HuH-7 (cell line): ENCODE results near the gene DAGLA.
A peak's percentile ranks its signal among the peaks of the same experiment; 100 is the strongest.

Experiments used
- DNase-seq: peaks from one replicate; pipeline ENCODE4 v3.0.0; 2011; ENCODE audit warnings: low spot score

Gene DAGLA

DNA sequence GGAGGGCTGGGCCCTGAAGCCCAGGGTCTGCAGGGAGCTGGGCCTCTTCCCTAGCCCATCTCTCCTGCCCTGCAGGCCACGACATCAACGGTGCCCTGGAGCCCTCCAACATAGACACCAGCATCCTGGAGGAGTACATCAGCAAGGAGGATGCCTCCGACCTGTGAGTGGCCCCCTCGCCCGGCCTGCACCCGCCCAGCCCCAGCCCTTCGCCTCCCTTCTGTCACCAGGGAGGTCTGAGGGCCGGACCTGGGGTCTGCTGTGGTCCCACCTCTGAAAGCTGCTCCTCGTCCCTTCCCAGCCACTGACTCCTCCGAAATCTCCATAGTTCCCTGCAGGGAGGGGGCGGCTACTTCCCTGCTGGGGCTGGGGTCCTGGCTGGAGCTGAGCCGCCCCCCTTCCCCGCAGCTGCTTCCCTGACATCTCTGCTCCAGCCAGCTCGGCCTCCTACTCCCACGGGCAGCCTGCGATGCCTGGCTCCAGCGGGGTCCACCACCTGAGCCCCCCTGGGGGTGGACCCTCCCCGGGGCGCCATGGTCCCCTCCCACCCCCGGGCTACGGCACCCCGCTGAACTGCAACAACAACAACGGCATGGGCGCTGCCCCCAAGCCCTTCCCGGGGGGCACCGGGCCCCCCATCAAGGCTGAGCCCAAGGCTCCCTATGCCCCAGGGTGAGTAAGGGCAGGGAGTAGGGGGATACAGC lies 85.5 kb downstream of the DAGLA start:
- DNase-seq, result no peak

DNA sequence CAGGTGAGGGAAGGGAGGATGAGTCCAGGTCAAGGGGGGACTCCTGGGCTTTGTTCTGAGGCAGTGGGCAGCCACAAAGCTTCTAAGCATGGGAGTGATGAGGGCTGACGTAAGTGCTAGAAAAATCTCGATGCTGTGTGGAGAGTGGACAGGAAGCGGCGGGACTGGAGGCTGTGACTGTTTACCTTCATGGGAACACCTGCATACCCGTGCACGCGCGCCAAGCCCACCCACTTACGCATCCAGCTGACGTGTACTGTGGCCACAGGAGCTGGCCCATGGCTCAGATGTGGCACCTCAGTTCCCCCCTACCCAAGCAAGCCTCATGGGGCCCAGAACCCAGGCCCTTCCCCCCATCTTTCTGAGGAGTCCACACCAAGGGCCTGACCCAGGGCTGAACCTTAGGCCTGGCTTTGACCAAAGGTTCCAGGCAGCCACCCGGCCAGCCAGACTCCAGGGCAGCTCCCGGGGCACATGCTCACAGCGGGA lies 86.2 kb downstream of the DAGLA start:
- DNase-seq, result no peak

DNA sequence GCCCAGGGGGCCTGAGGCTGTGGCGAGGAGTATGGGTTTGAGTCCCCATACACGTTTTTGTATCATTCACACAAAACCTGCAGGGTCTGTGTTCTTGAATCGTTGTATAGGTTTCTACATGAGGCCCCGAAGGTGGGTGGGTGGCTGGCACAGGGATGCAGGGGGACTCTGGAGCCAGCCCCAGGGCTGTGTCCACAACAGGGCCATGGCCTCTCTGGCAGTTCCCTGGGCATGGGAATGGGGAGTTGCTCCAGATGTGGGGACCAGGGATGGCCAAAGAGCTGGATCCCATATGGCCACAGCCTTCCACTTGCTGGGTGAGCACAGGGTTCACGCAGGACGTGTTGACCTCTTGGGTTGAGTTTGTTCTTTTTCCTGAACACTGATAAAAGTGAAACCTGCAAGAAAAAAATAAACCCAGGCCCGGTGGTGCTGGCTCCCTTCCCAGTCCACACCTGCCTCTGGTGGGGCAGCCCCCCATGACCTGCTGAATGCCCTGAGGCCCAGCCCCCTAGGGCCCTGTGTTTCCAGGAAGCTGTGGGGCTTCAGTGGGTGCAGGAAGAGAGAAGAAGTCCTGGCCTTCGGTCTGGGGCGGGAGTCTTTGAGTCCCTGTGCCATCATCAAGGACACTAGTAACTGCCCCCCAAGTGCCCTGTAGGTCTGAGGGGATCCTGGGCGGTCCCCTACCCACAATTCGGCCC lies 88.3 kb downstream of the DAGLA start:
- no peak for DNase-seq

DNA sequence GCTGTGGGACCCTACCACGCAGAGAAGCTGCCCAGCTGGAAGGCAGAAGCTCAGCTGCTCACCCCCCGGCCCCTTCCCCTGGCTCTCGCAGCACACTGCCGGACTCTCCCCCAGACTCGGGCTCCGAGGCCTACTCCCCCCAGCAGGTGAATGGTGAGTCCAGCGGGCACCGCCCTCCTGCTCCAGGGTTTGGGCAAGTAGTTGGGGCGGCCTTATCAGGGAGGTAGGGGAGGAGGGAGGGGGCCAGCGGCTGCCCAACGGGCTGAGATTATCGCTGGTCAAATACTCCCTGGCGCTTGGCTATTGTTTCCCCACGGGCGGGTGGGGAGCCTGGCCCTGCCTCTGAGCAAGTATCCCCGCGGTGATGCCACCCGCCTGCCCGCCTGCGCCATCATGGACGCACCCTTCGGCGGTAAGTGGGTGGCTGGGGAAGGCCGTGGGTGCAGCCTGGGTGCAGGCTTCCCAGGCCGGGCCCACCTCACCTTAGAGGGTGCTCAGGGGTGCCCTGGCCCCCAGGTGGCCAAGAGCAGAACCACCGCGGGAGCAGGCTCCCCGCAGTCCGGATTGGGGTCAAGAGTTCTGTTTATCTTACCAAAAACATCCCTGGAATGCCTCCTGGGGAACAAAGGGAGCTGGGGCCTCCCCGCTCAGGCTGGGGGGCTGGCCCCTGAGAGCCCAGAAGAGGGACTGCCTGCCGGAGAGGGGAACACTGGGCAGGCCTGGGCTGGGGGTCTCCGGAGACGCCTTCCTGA lies 89.2 kb downstream of the DAGLA start:
- peak; percentile 77 for DNase-seq

DNA sequence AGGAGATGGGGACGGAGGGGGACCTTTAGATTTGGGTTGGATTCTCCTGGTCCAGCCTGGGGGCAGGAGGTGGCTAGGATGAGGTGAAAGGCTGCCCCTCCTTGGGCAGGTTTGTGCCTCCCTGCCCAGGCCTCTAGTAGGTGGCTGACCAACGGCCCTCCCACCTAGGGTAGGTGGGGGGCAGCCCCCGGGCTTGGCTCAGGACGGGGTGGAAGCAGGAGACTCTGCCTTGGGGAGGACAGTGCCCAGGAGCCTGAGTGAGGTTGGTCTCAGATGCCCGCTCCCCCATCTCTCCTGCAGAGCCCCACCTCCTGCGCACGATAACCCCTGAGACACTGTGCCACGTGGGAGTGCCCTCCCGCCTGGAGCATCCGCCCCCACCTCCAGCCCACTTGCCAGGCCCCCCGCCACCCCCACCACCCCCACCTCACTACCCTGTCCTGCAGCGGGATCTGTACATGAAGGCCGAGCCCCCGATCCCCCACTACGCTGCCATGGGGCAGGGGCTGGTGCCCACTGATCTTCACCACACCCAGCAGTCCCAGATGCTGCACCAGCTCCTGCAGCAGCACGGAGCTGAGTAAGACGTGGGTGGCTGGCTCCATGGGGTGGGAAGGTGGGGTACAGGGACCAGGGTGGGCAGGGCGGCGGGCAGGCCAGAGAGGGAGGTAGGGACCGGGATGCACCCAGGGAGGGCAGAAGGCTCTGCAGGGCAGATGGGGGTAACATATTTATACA lies 89.9 kb downstream of the DAGLA start:
- no peak for DNase-seq

DNA sequence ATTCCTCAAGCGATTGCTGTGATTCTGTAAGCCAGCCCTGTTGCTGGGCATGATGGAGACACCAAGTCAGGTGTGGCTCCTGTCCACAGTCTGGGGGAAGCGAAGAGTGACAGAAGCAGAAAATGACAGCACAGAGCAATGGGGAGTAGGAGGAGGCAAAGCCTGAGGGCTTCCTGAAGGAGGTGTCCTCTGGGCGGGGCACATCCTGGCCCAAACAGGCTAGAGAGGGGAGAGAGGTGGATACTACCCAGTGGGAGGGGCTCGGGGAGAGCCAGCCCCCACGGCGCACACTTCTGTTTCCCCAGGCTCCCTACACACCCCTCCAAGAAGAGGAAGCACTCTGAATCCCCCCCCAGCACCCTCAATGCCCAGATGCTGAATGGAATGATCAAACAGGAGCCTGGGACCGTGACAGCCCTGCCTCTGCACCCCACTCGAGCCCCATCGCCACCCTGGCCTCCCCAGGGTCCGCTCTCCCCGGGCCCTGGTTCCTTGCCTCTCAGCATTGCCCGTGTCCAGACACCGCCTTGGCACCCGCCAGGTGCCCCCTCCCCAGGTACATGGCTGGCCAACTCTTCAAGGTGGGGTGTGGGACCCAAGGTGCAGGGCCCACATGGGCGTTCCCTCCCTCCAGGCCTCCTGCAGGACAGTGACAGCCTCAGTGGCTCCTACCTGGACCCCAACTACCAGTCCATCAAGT lies 91.2 kb downstream of the DAGLA start:
- DNase-seq, result no peak

DNA sequence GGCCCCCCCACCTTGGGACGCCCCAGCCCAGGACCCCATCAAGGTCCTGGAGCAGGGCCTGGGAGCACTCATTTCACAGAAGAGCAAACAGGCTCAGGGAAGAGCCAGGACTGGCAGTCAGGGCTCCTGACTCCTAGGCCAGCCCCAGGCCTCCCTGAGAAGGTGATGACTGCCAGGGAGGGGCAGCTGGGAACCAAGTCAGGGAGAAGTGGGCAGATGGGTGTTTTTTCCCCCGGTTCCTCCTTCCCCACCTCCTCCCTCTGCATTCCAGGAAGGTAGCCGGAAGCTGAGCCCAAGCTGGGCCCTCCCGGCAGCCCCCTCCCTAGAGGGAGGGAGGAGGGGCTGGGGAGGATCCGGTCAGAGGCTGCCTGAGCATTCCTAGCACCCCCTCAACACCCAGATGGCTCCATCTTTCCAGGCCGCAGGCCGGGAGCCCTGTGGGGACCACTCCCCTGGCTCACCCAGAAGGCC lies 91.8 kb downstream of the DAGLA start:
- DNase-seq, result no peak

DNA sequence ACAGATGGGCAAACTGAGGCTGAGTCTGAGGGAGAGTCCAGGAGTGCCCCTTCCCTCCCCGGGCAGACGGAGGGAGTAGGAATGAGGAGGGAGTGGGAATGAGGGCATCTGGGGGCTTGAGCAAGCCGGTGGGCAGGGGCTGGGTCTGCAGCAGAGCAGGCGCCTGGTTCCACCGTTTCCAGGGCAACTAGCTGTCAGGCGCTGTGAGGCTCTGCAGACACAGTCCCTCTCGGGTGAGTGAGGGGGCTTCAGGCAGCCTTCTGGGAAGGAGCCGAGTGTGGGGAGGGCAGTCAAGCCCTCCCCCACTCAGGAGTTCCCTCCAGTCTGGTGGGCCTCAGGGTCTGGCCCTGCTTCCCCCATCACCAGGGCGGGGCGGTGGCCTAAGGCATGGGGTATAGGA lies 93.2 kb downstream of the DAGLA start:
- no peak for DNase-seq

DNA sequence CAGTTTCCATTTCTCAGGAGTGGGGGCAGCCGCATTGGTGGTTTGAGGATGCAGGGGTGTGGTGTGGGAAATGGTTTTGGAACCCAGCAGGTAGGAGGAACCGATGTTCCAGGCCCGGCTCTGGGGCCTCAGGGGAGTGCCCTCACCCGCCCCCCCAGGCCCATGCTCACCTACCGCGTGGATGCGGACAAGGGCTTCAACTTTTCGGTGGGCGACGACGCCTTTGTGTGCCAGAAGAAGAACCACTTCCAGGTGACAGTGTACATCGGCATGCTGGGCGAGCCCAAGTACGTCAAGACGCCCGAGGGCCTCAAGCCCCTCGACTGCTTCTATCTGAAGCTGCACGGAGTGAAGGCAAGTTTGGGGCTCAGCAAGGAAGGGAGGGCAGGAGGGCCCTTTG lies 93.6 kb downstream of the DAGLA start:
- DNase-seq, result no peak

DNA sequence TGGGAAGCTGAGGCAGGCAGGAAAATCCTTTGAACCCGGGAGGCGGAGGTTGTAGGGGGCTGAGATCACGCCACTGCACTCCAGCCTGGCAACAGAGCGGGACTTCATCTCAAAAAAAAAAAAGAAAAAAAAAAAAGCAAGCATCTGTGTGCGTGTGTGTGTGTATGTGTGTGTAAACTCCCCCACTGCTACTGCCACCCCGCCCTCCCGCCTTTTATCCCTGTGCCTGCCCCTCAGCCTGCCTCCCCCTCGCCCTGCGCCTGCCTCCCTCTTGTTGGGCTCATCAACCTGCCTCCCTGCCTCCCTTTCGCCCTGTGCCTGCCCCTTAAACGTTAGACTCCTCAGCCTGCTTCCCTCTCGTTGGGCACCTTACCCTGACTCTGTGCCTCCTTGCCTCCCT lies 94.2 kb downstream of the DAGLA start:
- no peak for DNase-seq

DNA sequence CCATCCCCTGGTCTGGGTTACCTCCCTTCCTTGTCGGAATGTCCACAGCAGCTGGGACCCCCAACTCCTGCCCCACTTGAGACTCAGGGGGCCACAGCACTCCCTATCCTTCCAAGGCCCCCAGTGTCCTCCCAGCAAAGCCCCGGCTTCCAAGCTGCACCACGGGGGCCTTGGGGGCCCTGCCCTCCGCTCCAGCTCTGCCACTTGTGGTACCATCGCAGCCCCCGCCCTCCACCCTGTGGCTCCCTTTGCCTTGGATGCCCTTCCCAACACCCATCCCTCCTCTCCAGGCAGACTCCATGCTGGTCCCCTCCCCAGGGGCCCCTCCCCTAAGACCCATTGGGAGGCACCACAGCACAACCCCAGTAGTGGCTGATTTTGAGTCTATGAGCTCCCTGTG lies 94.9 kb downstream of the DAGLA start:
- no peak for DNase-seq

DNA sequence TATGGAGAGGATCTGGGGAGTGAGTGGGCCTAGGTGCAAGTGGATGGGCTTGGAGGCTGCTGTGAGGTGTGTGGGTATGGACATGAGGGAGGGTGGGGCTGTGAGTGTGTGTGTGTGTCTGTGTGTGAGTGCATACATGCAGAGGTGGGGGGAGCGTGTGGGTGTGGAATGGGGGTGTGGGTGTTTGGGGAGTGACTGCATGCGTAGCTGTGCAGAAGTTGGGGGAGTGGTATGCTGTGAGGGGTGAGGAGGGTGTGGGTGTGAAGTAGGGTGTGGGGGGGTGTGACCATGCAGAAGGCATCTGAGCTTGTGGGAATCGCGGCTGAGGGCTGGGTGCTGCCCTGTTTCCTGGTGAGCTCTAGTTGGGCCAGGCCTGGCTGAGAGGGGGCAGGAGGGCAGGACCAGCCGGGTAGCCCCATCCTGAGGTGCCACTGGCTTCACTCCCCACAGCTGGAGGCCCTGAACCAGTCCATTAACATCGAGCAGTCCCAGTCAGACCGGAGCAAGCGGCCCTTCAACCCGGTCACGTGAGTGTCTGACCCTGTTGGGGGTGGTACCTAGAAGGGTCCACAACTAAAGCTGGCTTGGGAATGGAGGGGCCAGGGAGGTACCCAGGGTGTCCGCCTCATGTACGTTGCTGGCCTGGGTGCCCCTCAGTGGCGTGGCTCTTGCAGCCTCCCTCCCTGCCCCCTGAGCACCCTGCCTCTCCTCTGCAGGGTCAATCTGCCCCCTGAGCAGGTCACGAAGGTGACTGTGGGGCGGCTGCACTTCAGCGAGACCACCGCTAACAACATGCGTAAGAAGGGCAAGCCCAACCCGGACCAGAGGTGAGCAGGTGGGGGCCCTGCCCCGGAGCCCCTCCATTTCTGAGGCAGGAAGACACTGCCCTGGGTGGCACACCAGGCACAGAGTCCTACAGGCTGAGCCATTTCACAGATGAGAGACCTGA lies 95.7 kb downstream of the DAGLA start:
- DNase-seq, result no peak

DNA sequence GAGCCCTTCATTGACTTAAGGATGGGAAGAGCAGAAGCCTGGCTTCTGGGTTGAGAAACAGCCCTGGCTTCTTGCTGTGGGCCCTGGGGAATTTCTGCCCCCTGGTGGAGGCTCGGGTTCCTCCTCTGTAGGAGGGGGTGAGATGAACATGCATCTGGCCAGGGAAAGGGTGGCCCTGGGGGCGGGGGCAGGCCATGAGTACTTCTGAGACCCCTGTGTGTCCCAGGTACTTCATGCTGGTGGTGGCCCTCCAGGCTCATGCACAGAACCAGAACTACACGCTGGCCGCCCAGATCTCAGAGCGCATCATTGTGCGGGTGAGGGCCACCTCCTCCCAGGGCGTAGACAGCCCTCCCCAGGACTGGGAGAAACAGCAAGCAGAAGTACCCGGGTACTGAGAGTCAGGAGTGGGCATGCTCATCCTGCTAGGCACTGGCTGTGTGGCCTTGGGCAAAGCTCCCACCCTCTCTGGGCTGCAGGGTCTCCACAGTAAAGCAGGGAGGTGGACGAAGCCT lies 96.4 kb downstream of the DAGLA start:
- peak; percentile 100 for DNase-seq

DNA sequence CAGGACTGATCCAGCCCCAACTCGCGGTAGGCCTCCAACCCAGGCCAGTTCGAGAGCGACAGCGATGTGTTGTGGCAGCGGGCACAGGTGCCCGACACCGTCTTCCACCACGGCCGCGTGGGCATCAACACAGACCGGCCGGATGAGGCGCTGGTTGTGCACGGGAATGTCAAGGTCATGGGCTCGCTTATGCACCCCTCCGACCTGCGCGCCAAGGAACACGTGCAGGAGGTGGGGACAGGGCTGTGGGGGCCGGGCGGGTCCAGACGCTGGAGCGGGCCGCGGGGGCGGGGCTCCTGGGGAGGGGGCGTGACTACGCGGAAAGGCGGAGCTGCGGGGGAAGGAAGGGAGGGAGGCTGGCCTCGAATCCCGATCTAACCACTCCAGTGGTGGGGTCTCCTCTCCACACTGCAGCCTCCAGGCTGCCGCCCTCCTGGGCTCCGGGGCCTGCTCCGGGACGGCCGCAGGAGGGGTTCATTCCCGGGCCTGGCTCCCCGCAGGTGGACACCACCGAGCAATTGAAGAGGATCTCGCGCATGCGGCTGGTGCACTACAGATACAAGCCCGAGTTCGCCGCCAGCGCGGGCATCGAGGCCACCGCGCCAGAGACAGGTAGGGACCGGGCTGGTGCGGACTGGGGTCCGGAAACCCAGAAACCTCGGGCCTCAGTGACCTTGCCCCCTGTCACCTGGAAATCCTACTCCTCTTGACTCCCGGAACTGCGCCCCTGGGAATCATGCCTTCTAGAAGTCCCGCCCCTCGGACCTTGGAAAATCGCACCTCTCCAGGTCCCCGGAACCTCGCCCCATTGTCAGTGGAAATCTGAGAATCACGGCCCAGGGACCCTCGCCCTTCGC lies 97.3 kb downstream of the DAGLA start:
- no peak for DNase-seq

DNA sequence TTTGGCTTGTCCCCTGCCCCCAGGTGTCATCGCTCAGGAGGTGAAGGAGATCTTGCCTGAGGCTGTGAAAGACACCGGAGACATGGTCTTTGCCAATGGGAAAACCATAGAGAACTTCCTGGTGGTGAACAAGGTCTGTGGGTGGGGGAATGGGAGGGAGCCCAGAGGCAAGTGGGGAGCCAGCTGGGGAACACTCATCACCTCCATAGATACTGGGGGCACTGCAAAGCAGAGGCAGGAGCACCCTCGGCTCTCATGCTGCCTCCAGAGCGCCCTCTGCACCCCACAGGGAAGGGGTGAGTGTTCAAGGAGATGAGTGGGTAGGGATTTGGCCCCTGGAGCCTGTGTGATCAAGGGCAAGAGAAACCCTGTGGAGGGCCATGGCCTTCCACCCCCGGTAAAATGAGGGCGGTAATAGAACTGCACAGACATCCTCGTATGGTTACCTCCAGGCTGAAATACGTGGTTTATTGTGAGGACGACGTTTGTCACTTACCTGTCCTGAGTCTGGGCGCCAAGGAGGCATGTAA lies 98.2 kb downstream of the DAGLA start:
- DNase-seq, result no peak

DNA sequence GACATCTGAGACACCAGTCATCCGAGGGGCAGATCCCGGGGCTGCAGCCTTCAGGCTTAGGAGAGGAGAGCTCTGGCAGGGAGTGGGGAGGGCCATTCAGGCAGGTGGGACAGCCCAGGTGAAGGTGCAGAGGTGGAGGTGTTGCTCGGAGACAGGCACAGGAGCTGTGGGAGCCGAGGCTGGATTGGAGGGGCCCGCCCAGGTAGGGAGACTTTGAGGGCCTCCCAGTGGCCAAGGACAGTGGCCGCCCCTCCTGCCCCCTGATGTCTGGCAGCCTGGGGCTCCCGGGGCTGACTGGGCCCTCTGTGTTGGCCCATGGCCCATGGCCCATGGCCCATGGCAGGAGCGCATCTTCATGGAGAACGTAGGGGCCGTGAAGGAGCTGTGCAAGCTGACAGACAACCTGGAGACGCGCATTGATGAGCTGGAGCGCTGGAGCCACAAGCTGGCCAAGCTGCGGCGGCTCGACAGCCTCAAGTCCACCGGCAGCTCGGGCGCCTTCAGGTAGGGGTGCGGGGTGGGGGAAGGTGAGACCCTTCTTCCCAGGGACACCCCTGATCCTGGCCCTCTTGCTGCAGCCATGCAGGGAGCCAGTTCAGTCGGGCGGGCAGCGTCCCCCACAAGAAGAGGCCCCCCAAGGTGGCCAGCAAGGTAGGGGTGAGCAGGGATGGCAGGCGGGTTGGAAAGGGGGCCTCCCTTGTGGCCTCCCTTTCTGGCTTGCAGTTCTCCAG lies 98.9 kb downstream of the DAGLA start:
- no peak for DNase-seq

DNA sequence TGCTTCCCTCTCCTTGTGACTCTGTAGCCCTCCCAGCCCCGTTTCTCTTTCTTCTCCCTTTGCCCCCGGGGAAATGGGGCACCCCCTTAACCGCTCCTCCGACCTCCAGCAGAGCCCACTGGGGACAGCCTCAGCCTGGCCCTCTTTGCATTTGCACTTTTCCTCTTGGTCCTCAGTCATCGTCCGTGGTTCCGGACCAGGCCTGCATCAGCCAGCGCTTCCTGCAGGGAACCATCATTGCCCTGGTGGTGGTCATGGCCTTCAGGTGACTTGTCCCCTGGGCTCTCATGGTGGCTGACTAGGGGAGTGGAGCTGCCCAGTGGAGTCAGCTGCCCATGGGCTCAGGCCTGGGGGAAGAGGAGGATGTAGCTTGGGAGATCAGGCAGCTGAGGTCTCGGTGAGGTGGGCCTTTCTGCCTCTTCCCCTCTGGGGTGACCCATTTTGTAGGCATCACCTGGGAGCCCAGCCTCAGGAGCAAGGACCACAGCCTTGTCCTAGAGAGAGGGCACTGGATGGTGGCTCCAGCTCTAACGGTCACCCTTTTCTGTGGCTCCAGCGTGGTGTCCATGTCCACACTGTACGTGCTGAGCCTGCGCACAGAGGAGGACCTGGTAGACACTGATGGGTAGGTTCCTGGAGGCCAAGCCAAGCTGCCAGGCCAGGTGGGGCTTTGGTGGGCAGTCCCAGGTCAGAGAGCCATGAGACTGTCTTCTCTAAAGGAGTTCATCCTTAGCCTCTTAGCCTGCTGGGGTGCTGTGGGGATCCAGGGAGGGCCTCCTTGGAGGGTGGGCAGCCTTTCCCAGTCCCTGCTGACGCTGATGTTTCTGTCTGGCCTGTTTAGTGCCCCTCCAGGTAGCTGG lies 99.7 kb downstream of the DAGLA start:
- DNase-seq, result no peak
